Activated CD8-positive, alpha-beta memory T cell treated with anti-CD3 and anti-CD28 coated beads for 48 hours (primary cell): ENCODE results near the gene SNX9.
"Not testable (repeated sequence)": the region's sequence is repeated elsewhere in the genome, so short reads cannot be mapped to it uniquely, and the experiment has no call there.

Experiments used
- DNase-seq, 3 experiments: peaks; one replicate each; pipeline ENCODE4 v3.0.0-alpha.2; 2020; ENCODE audit warnings: low read depth in 2 of 3, low spot score in 2 of 3

SNX9 gene

GRCh38 chr6:157880534-157880933, 57.5 kb downstream of the SNX9 start:
- no peak for DNase-seq

DNA sequence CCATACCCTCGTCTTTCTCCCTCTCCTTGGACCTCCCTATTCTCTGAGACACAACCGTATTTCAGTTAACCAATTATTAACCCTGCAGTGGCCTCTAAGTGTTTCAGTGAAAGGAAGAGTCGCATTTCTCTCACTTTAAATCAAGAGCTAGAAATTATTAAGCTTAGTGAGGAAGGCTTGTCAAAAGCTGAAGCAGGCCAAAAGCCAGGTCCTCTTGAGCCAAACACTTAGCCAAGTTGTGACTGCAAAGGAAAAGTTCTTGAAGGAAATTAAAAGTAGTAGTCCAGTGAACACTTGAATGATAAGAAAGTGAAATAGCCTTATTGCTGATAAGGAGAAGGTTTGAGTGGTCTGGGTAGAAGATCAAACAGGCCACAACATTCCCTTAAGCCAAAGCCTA, 58.3 kb downstream of the SNX9 start:
- no peak for DNase-seq

DNA sequence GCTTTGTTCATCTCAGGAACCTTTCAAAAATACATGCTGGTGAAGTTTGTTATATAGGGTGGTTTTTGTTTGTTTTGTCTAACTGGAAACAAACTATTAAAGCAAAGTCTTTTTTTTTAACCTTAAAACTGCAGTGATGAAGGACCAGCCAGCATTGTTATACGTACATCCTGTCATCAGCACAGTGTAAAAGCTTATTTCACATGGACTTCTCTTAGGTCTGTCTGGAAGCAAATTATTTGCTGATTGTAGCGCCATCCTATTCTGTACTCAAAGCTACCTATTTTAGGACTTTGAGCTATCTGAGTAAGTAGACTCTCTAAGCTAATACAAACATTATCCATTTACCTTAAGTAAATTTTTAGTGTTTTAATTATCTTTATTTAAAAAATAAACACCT, 61.7 kb downstream of the SNX9 start:
- DNase-seq = no peak

- no peak for DNase-seq
Measured at GRCh38 chr6:157885211-157885788, 62.3 kb downstream of the SNX9 start.

GRCh38 chr6:157885876-157886275, 62.8 kb downstream of the SNX9 start:
- no peak for DNase-seq

GRCh38 chr6:157887892-157888291, 64.8 kb downstream of the SNX9 start:
- no peak for DNase-seq

DNA sequence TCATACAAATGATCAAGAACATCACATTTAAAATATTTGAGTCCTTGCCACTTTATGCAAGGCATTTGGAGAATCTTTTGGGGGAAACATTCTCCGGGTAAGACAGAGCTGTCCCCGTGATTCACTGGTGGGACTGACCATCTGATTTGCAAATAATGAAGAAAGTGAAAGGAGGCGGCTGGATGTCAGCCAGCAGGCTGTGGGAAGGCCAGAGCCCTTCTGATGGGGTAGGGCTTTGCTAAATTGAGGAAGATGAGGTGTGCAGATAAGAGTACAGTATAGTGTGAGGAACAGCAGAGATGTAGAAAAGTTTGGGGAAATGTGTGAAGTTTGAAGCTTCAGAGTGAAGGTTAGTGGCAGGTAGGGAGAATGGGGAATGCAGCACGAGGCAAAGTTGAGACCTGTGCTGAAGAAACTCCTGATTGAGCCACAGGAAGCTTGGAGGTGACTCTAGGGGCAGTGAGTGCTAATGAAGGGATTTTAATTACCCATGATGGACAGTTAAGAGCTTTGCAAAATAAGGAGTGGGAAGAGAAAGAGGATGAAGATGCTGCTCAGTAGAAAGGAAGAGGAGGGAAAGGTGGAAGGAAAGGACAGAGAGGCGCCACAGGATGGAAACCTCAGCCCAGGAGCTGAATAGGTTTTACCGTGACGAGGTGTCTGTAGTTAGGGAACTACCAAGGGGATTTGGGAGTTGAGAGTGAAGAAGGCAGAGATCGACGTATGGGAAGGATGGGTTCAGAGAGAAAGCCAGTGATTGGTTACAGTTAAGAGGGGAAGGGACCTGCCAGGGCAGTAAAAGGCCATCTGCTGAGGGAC, 68.7 kb downstream of the SNX9 start:
- no peak for DNase-seq

DNA sequence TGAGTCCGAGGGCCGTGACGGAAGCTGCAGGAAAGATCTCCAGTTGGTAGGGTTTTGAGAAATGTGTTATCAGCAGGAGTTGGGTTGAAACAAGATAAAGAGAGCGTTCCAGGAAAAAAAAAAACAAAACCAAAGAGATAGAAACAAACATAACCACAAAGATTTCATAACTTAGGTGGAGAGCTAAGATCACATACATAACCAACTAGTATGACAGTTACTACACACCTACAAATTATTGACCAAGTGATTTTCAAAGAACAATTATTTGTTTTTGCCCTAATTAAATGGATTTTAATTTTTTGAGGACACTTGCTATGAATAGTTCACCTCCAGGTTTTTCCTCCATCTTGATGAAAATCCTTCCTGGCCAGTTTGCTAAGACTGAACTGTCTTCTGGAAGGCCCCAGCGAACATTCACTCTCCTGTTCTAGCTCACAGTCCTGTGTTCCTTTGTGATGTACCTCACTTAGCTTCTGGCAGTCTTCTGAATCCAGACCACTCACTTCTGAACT, 69.4 kb downstream of the SNX9 start:
- DNase-seq = no peak

DNA sequence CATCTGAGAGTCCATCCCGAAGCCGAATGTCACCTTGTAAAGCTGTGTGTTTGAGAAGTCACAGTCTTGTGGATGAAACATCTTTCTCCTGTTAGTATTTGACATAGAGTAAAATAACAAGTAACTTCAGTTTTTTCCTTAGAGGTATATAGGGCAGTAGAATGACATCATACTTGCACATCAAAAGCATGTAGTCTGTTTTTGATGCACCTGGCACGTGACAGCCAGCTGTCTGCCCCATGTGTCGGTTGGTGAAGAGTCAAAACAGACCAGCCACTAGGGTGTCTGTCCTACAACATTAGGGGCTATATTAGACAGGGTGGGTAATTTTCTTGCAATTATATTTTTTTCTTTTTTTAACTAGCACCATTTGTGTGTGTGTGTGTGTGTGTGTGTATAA, 70.2 kb downstream of the SNX9 start:
- DNase-seq = no peak

DNA sequence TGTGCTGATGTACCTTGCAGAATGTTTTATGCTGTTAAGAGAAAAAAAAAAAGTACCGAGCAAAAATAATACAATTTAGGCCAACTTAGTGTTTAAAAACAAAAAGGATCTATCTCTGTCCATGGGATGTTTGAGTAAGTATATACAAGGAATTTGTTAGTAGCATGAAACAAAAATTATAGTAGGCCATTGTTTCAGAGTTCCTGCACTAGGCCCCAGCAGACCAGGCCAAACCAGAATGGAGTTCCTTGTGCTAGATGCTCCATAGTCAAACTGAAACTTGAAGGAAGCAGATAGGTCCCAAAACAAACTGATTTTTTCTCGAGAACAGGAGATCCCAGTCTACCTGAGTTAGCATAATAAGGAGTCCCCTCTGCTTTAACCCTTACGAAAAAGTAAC, 72.5 kb downstream of the SNX9 start:
- DNase-seq = no peak

DNA sequence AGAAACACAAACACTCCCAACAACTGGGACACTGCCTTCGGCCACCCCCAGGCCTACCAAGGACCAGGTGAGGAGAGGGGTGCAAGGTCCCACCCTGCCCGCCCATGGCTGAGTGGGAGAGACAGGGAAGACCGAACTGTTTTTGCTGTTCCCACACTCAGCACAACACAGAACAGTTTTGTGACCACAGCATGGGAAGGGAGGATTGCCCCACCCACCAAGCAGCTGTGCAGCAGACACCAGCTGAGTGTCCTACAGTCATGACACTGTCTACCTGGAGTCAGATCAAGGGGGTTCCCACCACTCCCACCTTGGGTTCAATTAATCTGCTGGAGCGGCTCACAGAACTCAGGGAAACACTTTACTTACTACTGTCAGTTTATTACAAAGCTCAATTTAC, 73.9 kb downstream of the SNX9 start:
- DNase-seq = no peak

DNA sequence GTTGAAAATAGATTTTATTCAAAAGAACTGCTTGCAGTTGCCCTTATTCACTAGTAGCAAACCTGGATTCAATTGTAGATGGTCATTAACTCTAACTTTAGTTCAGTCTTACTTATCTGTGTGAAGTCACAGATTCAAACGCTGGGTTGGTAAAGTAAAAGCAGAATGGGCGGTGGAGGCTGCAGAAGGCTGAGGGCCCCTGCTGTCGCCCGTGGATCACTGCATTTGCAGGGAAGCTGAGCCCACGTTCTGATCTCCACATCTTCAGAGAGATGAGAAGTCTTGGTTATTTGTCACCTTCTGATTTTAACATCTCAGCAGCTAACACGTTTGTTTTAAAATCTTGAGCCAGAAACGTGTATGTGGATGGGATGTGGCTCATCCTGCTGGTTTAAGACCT, 75.1 kb downstream of the SNX9 start:
- no peak for DNase-seq

DNA sequence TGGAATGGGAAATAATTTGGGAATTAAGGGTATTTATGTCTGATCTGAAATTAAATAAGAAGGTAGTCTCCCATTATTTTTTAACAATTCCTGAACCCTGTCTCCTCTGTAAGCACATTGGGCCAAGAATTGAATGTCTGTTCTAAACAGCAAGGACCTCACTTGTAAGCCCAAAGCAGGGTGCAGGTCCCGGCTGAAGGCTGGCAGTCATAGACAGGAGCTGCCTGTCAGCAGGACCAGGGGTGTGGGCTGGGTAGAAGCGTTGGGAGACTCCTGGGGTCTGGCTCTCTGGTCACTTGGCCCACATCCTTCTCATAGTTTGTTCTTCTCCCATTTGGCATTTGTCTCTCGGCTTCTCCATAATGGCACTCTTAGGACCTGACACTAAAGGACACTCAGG, 75.6 kb downstream of the SNX9 start:
- DNase-seq = no peak

- DNase-seq = not testable (repeated sequence)
Measured at GRCh38 chr6:157900262-157900661, 77.2 kb downstream of the SNX9 start.

GRCh38 chr6:157900751-157901150, 77.7 kb downstream of the SNX9 start:
- not testable (repeated sequence) for DNase-seq

GRCh38 chr6:157904999-157905398, 82.0 kb downstream of the SNX9 start:
- no peak for DNase-seq

DNA sequence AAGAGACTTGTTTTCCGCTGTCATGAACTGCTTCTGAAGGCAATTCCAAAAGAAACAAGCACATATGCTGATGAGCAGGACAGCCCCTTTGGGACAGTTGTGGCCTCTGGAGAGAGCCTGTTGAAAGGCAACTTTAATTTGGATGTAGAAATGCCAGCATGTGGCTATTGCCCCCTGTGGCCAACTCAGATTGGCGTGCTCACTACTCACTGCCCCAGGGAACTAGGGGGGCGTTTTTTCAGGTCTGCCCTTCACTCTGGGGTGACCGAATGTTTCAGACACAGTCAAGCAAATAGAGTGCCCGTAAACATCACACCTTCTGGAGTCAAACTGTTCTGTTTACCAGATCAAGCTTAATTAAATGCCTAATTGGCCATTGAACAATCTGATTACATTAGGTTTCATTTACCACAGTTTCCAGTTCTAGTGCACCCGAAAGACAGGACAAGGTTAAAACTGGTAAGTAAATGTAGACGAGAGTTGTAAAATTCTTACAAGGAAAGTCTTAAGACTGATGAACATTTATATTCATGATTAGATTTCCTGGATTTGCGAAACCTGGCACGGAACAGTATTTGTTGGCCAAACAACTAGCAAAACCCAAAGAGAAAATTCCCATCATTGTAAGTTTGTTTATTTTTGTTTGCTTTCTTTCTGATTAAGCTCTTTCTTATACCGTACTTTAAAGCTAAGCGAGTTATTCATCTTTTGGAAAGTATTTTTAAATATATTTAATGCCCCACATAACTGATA, 82.7 kb downstream of the SNX9 start:
- no peak for DNase-seq

- no peak for DNase-seq
Measured at GRCh38 chr6:157906537-157907061, 83.6 kb downstream of the SNX9 start.

DNA sequence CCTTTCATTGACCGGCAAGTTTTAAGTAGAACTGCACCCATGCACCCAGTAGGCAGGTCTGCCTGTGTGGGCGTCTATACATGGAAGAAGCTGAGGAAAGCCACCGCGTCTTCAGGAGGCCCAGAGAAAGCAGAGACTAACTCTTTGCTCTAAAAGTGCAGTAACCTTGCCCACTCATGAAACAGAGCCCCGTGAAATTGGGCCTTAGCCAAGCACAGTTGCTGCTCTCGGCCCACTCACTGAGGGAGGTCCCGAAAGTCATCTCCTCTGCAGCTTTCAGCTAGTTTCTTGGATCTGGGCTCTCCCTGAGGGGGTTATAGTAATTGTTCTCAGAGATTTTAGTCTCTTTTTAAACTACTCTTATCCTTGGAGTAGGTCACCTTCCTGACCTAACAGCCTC, 84.6 kb downstream of the SNX9 start:
- no peak for DNase-seq

- no peak for DNase-seq
Measured at GRCh38 chr6:157908369-157909281, 85.6 kb downstream of the SNX9 start.

DNA sequence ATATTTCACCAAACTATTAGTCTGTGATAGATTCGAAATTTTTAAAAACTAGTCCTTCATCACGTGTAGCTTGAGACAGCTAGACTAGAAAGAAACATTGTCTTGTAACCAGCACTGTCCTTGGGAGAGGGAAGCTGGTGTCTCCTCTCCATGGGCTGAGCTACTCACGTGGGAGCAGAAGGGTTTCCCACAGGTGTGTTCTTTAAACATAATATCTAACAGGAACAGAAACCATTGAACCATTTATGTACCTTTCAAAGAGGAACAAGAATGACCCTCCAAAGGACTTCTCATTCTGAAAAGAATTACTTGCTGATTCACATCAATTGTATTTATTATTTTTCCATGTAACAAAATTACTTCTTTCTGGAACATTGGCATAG, 86.2 kb downstream of the SNX9 start:
- no peak for DNase-seq
